ENCODE results near the gene TMEM219.

- TF ChIP-seq CTCF (IDR thresholded peaks at IDR 0.05 in 4 of 5, conservative IDR thresholded peaks at IDR 0.05 in 1 of 5) (no peak), POLR2A (IDR thresholded peaks at IDR 0.05) (no peak)
Observed at GRCh38 chr16:30000735-30001631, 39.1 kb downstream of the TMEM219 start.
